IMR-90 (cell line): ENCODE data around the gene SCD. TPM values are rescaled to one million over a fixed set of nuclear protein-coding genes. Genes with fewer than 3 reads are reported as not detected.

Experiments used
- ATAC-seq: fragments of 200-7000 bp; cut with Tn5 transposase; 2 replicates; pipeline ENCODE4 v1.9.1; 2020; ENCODE audit warnings: low read depth, mild to moderate bottlenecking, moderate library complexity
- BruUV-seq: library from RNA; stranded (reverse); fragments of 400-500 nt; replicated peaks from 2 replicates; lab custom pipeline; 2021; lab: Mats Ljungman, UMichigan
- CTCF ChIA-PET: fragments of 300-600 bp; formaldehyde crosslinking; extraction: SDS; loops from one replicate; lab custom pipeline; 2021; ENCODE audit warnings: antibody characterized with exemption; lab: Yijun Ruan, JAX
- POLR2A ChIA-PET: fragments of 300-600 bp; sonication (Branson Sonifier 250); formaldehyde crosslinking; loops from one replicate; lab custom pipeline; 2022; ENCODE audit warnings: antibody characterized with exemption; ENCODE audit not compliant: unreplicated experiment; lab: Charles Lee
- DNase-seq: peaks from one replicate; pipeline ENCODE4 v3.0.0; 2013
- H2AFZ ChIP-seq: replicated peaks from 2 replicates; pipeline ENCODE3; 2013; ENCODE audit warnings: low read length, mild to moderate bottlenecking; ENCODE audit not compliant: poor library complexity
- H2AK5ac ChIP-seq: 2 replicates; pipeline ENCODE4 v1.6.1; 2013; ENCODE audit warnings: low read depth, low read length, inconsistent platforms
- H2AK9ac ChIP-seq: replicated peaks from 2 replicates; pipeline ENCODE3; 2013; ENCODE audit warnings: mild to moderate bottlenecking, low read depth, low read length, moderate library complexity; ENCODE audit not compliant: poor library complexity
- H2BK120ac ChIP-seq: 2 replicates; pipeline ENCODE4 v1.6.1; 2013; ENCODE audit warnings: low read depth, low read length, inconsistent platforms
- H2BK15ac ChIP-seq: 3 replicates; pipeline ENCODE4 v1.6.1; 2013; ENCODE audit warnings: low read depth, low read length, inconsistent platforms
- H2BK20ac ChIP-seq: 2 replicates; pipeline ENCODE4 v1.6.1; 2013; ENCODE audit warnings: low read depth, mild to moderate bottlenecking, inconsistent platforms, low read length, moderate library complexity
- H2BK5ac ChIP-seq: 2 replicates; pipeline ENCODE4 v1.6.1; 2013; ENCODE audit warnings: mild to moderate bottlenecking, low read depth, low read length, inconsistent platforms; ENCODE audit not compliant: poor library complexity, severe bottlenecking
- H3K14ac ChIP-seq: replicated peaks from 2 replicates; pipeline ENCODE4 v1.6.1; 2013; ENCODE audit warnings: low read depth, low read length, inconsistent platforms
- H3K18ac ChIP-seq: 2 replicates; pipeline ENCODE4 v1.6.1; 2013; ENCODE audit warnings: low read depth, low read length, control low read depth
- H3K23ac ChIP-seq: 2 replicates; pipeline ENCODE4 v1.6.1; 2013; ENCODE audit warnings: low read depth, low read length, inconsistent platforms
- H3K27ac ChIP-seq: 2 replicates; pipeline ENCODE4 v1.5.1; 2013; ENCODE audit warnings: mild to moderate bottlenecking, control low read depth, low read length; ENCODE audit not compliant: insufficient read depth
- H3K27me3 ChIP-seq: 2 replicates; pipeline ENCODE4 v1.6.1; 2013; ENCODE audit warnings: low read length; ENCODE audit not compliant: control insufficient read depth, insufficient read depth
- H3K36me3 ChIP-seq: 2 replicates; pipeline ENCODE4 v1.6.1; 2013; ENCODE audit warnings: low read length, mixed read lengths; ENCODE audit not compliant: control insufficient read depth, insufficient read depth
- H3K4ac ChIP-seq: 2 replicates; pipeline ENCODE4 v1.6.1; 2013; ENCODE audit warnings: low read depth, low read length, inconsistent platforms
- H3K4me1 ChIP-seq: 2 replicates; pipeline ENCODE4 v1.6.1; 2013; ENCODE audit warnings: low read length, mixed read lengths; ENCODE audit not compliant: control insufficient read depth, insufficient read depth
- H3K4me2 ChIP-seq: 2 replicates; pipeline ENCODE4 v1.6.1; 2013; ENCODE audit warnings: low read depth, mild to moderate bottlenecking, control low read depth, low read length, moderate library complexity
- H3K4me3 ChIP-seq: 2 replicates; pipeline ENCODE4 v1.5.1; 2013; ENCODE audit warnings: low read depth, mild to moderate bottlenecking, control low read depth, low read length, moderate library complexity; ENCODE audit not compliant: insufficient read depth
- H3K56ac ChIP-seq: 2 replicates; pipeline ENCODE4 v1.6.1; 2013; ENCODE audit warnings: low read length, inconsistent platforms; ENCODE audit not compliant: insufficient read depth; ENCODE audit errors: extremely low read depth
- H3K79me1 ChIP-seq, 2 experiments: 2 replicates each; pipeline ENCODE4 v1.6.1; 2013; ENCODE audit warnings: low read length in 2 of 2, inconsistent platforms in 1 of 2, low read depth in 1 of 2
- H3K9ac ChIP-seq: 2 replicates; pipeline ENCODE4 v1.6.1; 2013; ENCODE audit warnings: low read depth, low read length, control low read depth
- H3K9me1 ChIP-seq: 2 replicates; pipeline ENCODE4 v1.6.1; 2013; ENCODE audit warnings: low read length, inconsistent platforms; ENCODE audit not compliant: insufficient read depth
- H3K9me3 ChIP-seq: 2 replicates; pipeline ENCODE4 v1.6.1; 2013; ENCODE audit warnings: low read length; ENCODE audit not compliant: control insufficient read depth, insufficient read depth
- H4K20me1 ChIP-seq: 2 replicates; pipeline ENCODE4 v1.6.1; 2013; ENCODE audit warnings: low read length, inconsistent platforms; ENCODE audit not compliant: insufficient read depth
- H4K5ac ChIP-seq: 2 replicates; pipeline ENCODE4 v1.6.1; 2013; ENCODE audit warnings: mild to moderate bottlenecking, low read depth, low read length, control low read depth
- H4K8ac ChIP-seq, 2 experiments: 2 replicates each; pipeline ENCODE4 v1.6.1; 2013; ENCODE audit warnings: low read depth in 2 of 2, low read length in 2 of 2, control low read depth in 1 of 2, inconsistent platforms in 1 of 2
- H4K91ac ChIP-seq: 2 replicates; pipeline ENCODE4 v1.6.1; 2013; ENCODE audit warnings: low read depth, low read length, inconsistent platforms; ENCODE audit not compliant: insufficient read depth
- RAD21 ChIP-seq: IDR thresholded peaks from 2 replicates; pipeline ENCODE4 v1.6.1; 2012; ENCODE audit warnings: low read length, improper control_type of control experiment
- RCOR1 ChIP-seq: IDR thresholded peaks from 2 replicates; pipeline ENCODE4 v1.6.1; 2012; ENCODE audit warnings: mild to moderate bottlenecking, low read length, improper control_type of control experiment; ENCODE audit not compliant: insufficient replicate concordance
- WGBS, 2 experiments: methylation state at CpG; one replicate each; pipeline versions ENCODE4 v1.1.5 to v1.1.7; 2013; ENCODE audit warnings: missing lambda C conversion rate in 2 of 2; ENCODE audit not compliant: insufficient read length in 1 of 2; ENCODE audit errors: extremely low coverage in 2 of 2; 5-methylcytosine and 5-hydroxymethylcytosine counted together
- dilution Hi-C: fragments of 300-500 bp; cut with HindIII; formaldehyde crosslinking; loops from one replicate; pipeline ENCODE4 v1.14.3; 2018; ENCODE audit warnings: low sequenced_read_pairs; ENCODE audit not compliant: unreplicated experiment
- in situ Hi-C: fragments of 300-500 bp; cut with MboI; formaldehyde crosslinking; loops from 3 replicates; pipeline ENCODE4 v1.14.3; 2019; ENCODE audit warnings: low sequenced_read_pairs, inconsistent platforms, mixed read lengths
- intact Hi-C: fragments of 100-400 bp; cut with micrococcal nuclease; formaldehyde crosslinking; loops from 2 replicates; pipeline ENCODE4 v1.10.0; 2022
- polyA plus RNA-seq, 3 experiments: library from polyadenylated mRNA; depleted of rRNA; stranded (reverse); fragments of >200 nt; gene quantifications; 2 replicates each; pipeline ENCODE4 v1.2.3, GENCODE V29; 2012; ENCODE audit warnings: low replicate concordance in 1 of 3
- total RNA-seq: library from RNA; depleted of rRNA; stranded (reverse); fragments of >200 nt; gene quantifications from 2 replicates; pipeline ENCODE4 v1.2.3, GENCODE V29; 2012

SCD gene
- total and polyA plus RNA-seq, 2 of the 4 experiments (the other 2 are of a cell fraction): 50.7 to 65.1 TPM

DNA sequence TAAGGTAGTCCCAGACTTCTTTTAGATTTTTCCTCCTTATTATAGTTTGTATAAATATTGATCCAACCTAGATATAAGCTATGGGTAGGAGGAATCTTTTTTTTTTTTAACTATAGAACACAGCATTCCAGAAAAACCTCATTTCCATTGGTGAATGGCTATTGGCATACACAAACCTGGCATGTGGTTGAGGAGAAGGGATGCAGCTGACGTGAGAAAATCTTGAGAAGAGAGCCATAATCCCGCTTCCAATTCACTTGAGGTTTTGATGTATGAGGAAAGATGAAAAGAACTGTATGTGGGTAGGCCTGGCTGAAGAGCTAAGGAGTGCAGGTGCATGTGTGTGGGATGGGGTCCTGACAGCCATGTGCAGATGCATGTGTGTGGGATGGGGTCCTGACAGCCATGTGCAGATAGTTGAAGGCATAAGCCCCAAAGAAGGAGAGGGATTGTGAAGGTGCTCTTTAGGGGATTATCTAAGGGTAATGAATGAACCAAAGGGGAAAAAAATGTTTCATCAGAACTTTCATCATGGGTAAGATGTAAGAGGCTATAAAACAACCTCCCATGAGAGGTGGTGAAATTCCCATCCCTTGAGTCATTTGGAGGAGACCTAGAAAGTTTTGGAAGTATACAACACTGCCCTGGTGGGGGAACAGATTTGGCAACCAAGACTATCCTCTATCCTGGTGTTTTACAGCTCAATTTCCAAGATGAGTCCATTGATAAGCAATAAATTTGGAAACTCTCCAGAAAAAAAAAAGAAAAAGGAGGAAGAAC is 13.2 kb upstream of the SCD start (continued):
- no peak for TF ChIP-seq RCOR1

DNA sequence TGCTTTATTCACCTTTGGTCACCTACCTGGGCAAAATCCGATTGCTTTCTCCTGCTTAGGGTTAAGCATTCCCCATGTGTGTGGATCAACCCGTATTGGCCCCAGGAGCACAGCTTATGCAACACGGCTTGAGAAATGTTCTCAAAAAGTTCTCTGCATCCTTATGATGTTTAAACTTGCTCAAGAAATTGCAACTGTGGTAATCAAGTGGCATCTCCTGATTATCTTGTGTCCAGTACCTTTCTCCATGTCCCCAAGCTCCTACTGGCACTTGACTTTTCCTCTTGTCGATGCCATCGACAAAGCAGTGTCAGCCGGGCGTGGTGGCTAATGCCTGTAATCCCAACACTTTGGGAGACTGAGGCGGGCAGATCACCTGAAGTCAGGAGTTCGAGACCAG is 12.3 kb upstream of the SCD start:
- in situ Hi-C loops (loop anchor here (25.0 kb wide), 1 partner anchor 553 kb away; no protein-coding TSS in a partner anchor), intact Hi-C loops (no loop called here), dilution Hi-C loops (no loop called here)
- Histone ChIP-seq H4K20me1 (no peaks in the 10 kb centered on the region), H3K4ac (no peak overlapping the region), H2AFZ (no peak overlapping the region), H3K4me1 (no peaks in the 10 kb centered on the region), H2AK9ac (no peak overlapping the region), H3K36me3 (no peaks in the 10 kb centered on the region), H2BK20ac (no peak overlapping the region), H3K4me2 (no peak overlapping the region), H4K8ac (no peak overlapping the region), H3K9ac (no peak overlapping the region), H3K14ac (no peak overlapping the region), H3K23ac (no peak overlapping the region), H3K27ac (no peak overlapping the region), H3K56ac (no peak overlapping the region), H2AK5ac (no peak overlapping the region), H3K4me3 (no peak overlapping the region), H3K9me1 (no peaks in the 10 kb centered on the region), H3K79me1 (no peaks in the 10 kb centered on the region), H4K91ac (no peak overlapping the region), H3K9me3 (no peaks in the 10 kb centered on the region; the same call in 1 of the 2 replicates), H3K27me3 (peaks cover 40% of the 10 kb centered on the region), H2BK120ac (no peak overlapping the region), H2BK15ac (no peak overlapping the region), H3K18ac (no peak overlapping the region), H4K5ac (no peak overlapping the region), H2BK5ac (no peak overlapping the region)
- WGBS, 2 experiments: 38% methylated on average over 1 of the region's 9 CpGs; no CpG with 5 or more reads in 1 of the 2 experiments
- DNase-seq (no peak), ATAC-seq (no peak)
- CTCF ChIA-PET: interaction anchor here (0.6 kb wide), 1 partner anchor 12 kb away, joined by 4 read pairs; the partner anchor contains the start of gene SCD
- BruUV-seq: no TSS peak
- POLR2A ChIA-PET: no interaction called here
- TF ChIP-seq RAD21: no peak
